ENCODE measurements around the gene SFTPA1. TPM values are rescaled to one million over a fixed set of nuclear protein-coding genes. Genes with fewer than 3 reads are reported as not detected.
"Not testable (repeated sequence)": the region's sequence is repeated elsewhere in the genome, so short reads cannot be mapped to it uniquely, and the experiment has no call there.

The SFTPA1 gene
- total and polyA plus RNA-seq, 7 experiments from 2014 or later, result not detected

- DNase-seq (no peak), ATAC-seq (no peak)
- no peaks in the 10 kb centered on the region for H3K9me3 ChIP-seq (ENCODE audit: control insufficient read depth in 2 of 3, low read length in 3 of 3)
- H3K36me3 Mint-ChIP-seq, result peaks cover 0 to 2% (median 0%) of the 10 kb centered on the region in 5 donors
- H3K4me1 ChIP-seq (ENCODE audit: control insufficient read depth in 2 of 2, insufficient read depth in 2 of 2, low read length in 2 of 2), result no peaks in the 10 kb centered on the region
- H3K27me3 ChIP-seq (ENCODE audit: control insufficient read depth in 2 of 2, insufficient read depth in 2 of 2, low read length in 2 of 2), result no peaks in the 10 kb centered on the region
- H3K36me3 ChIP-seq (ENCODE audit: control insufficient read depth in 2 of 3, insufficient read depth in 3 of 3, low read length in 3 of 3), result no peaks in the 10 kb centered on the region
- H3K4me1 Mint-ChIP-seq, result peaks cover 0 to 9% (median 0%) of the 10 kb centered on the region in 7 donors
- no peak overlapping the region for H3K4me3 Mint-ChIP-seq
- H3K9me3 Mint-ChIP-seq, result peaks cover 0 to 6% (median 0%) of the 10 kb centered on the region in 11 donors
- peaks cover 3 to 35% (median 10%) of the 10 kb centered on the region in 5 donors for H3K27me3 Mint-ChIP-seq
- intact Hi-C loops (cut with micrococcal nuclease), result no loop called here
- H3K27ac ChIP-seq (ENCODE audit: low read depth, low read length), result no peak overlapping the region
- ChIA-PET POLR2A (no interaction called here), CTCF (no interaction called here)
- H3K27ac Mint-ChIP-seq, result no peak overlapping the region
- no peak overlapping the region for H3K4me3 ChIP-seq (ENCODE audit: low read length)
These were observed 28.6 kb upstream of the SFTPA1 start for GRCh38 chr10:79582096-79582495.

- H3K27me3 Mint-ChIP-seq, result peaks cover 0 to 33% (median 10%) of the 10 kb centered on the region in 5 donors
- not testable (repeated sequence) for H3K27me3 ChIP-seq (ENCODE audit: control insufficient read depth in 2 of 2, insufficient read depth in 2 of 2, low read length in 2 of 2)
These were observed 27.8 kb upstream of the SFTPA1 start for GRCh38 chr10:79582954-79583353.

GRCh38 chr10:79583488-79584024 lies 27.2 kb upstream of the SFTPA1 start:
- Mint-ChIP-seq H3K9me3 (peaks cover 0 to 6% (median 0%) of the 10 kb centered on the region in 11 donors), H3K36me3 (peaks cover 0 to 2% (median 0%) of the 10 kb centered on the region in 5 donors), H3K4me1 (peaks cover 0 to 9% (median 0%) of the 10 kb centered on the region in 7 donors), H3K4me3 (no peak overlapping the region), H3K27ac (no peak overlapping the region), H3K27me3 (peaks cover 0 to 34% (median 10%) of the 10 kb centered on the region in 5 donors)
- Histone ChIP-seq H3K4me3 (ENCODE audit: low read length) (no peak overlapping the region), H3K9me3 (ENCODE audit: control insufficient read depth in 2 of 3, low read length in 3 of 3) (no peaks in the 10 kb centered on the region), H3K36me3 (ENCODE audit: control insufficient read depth in 2 of 3, insufficient read depth in 3 of 3, low read length in 3 of 3) (no peaks in the 10 kb centered on the region), H3K27me3 (ENCODE audit: control insufficient read depth in 2 of 2, insufficient read depth in 2 of 2, low read length in 2 of 2) (no peaks in the 10 kb centered on the region), H3K27ac (ENCODE audit: low read depth, low read length) (no peak overlapping the region), H3K4me1 (ENCODE audit: control insufficient read depth in 2 of 2, insufficient read depth in 2 of 2, low read length in 2 of 2) (no peaks in the 10 kb centered on the region)
- ChIA-PET POLR2A (no interaction called here), CTCF (no interaction called here)
- no peak for ATAC-seq
- DNase-seq, result no peak
- intact Hi-C loops (cut with micrococcal nuclease), result no loop called here

More at GRCh38 chr10:79582954-79583353, 27.8 kb upstream of the SFTPA1 start:
- H3K9me3 Mint-ChIP-seq; intact Hi-C loops (cut with micrococcal nuclease); H3K36me3 ChIP-seq (ENCODE audit: control insufficient read depth in 2 of 3, insufficient read depth in 3 of 3, low read length in 3 of 3); H3K4me3 Mint-ChIP-seq; H3K4me3 ChIP-seq (ENCODE audit: low read length); H3K36me3 Mint-ChIP-seq; H3K27ac ChIP-seq (ENCODE audit: low read depth, low read length); H3K4me1 Mint-ChIP-seq; CTCF ChIA-PET; ATAC-seq; H3K27ac Mint-ChIP-seq; H3K4me1 ChIP-seq (ENCODE audit: control insufficient read depth in 2 of 2, insufficient read depth in 2 of 2, low read length in 2 of 2); POLR2A ChIA-PET; H3K9me3 ChIP-seq (ENCODE audit: control insufficient read depth in 2 of 3, low read length in 3 of 3); DNase-seq: not testable (repeated sequence)

GRCh38 chr10:79585870-79586527 lies 24.7 kb upstream of the SFTPA1 start:
- ChIA-PET POLR2A (no interaction called here), CTCF (no interaction called here)
- H3K27ac Mint-ChIP-seq, result no peak overlapping the region
- H3K36me3 Mint-ChIP-seq, result no peaks in the 10 kb centered on the region
- DNase-seq (no peak), ATAC-seq (no peak)
- no peak overlapping the region for H3K27ac ChIP-seq (ENCODE audit: low read depth, low read length)
- peaks cover 12 to 45% (median 16%) of the 10 kb centered on the region in 5 donors for H3K27me3 Mint-ChIP-seq
- no peaks in the 10 kb centered on the region for H3K36me3 ChIP-seq (ENCODE audit: control insufficient read depth in 2 of 3, insufficient read depth in 3 of 3, low read length in 3 of 3)
- no peaks in the 10 kb centered on the region for H3K27me3 ChIP-seq (ENCODE audit: control insufficient read depth in 2 of 2, insufficient read depth in 2 of 2, low read length in 2 of 2)
- H3K4me1 Mint-ChIP-seq, result peaks cover 0 to 9% (median 0%) of the 10 kb centered on the region in 7 donors
- H3K9me3 ChIP-seq (ENCODE audit: control insufficient read depth in 2 of 3, low read length in 3 of 3), result no peaks in the 10 kb centered on the region
- intact Hi-C loops (cut with micrococcal nuclease), result no loop called here
- peaks cover 0 to 4% (median 0%) of the 10 kb centered on the region in 11 donors for H3K9me3 Mint-ChIP-seq
- H3K4me3 Mint-ChIP-seq, result no peak overlapping the region
- no peak overlapping the region for H3K4me3 ChIP-seq (ENCODE audit: low read length)
- H3K4me1 ChIP-seq (ENCODE audit: control insufficient read depth in 2 of 2, insufficient read depth in 2 of 2, low read length in 2 of 2), result no peaks in the 10 kb centered on the region

GRCh38 chr10:79586933-79587332 lies 23.8 kb upstream of the SFTPA1 start:
- H3K4me3 Mint-ChIP-seq, result no peak overlapping the region
- CTCF ChIA-PET, result no interaction called here

GRCh38 chr10:79588800-79589199 lies 21.9 kb upstream of the SFTPA1 start:
- ATAC-seq, result no peak
- intact Hi-C loops (cut with micrococcal nuclease), result no loop called here

More at GRCh38 chr10:79586933-79587332, 23.8 kb upstream of the SFTPA1 start:
- ATAC-seq, result no peak
- Histone ChIP-seq H3K27ac (ENCODE audit: low read depth, low read length) (no peak overlapping the region), H3K27me3 (ENCODE audit: control insufficient read depth in 2 of 2, insufficient read depth in 2 of 2, low read length in 2 of 2) (no peaks in the 10 kb centered on the region), H3K9me3 (ENCODE audit: control insufficient read depth in 2 of 3, low read length in 3 of 3) (no peaks in the 10 kb centered on the region), H3K4me1 (ENCODE audit: control insufficient read depth in 2 of 2, insufficient read depth in 2 of 2, low read length in 2 of 2) (no peaks in the 10 kb centered on the region), H3K36me3 (ENCODE audit: control insufficient read depth in 2 of 3, insufficient read depth in 3 of 3, low read length in 3 of 3) (no peaks in the 10 kb centered on the region), H3K4me3 (ENCODE audit: low read length) (no peak overlapping the region)
- no peak overlapping the region for H3K27ac Mint-ChIP-seq
- H3K36me3 Mint-ChIP-seq, result no peaks in the 10 kb centered on the region
- POLR2A ChIA-PET, result no interaction called here
- intact Hi-C loops (cut with micrococcal nuclease), result no loop called here
- H3K27me3 Mint-ChIP-seq, result peaks cover 12 to 49% (median 16%) of the 10 kb centered on the region in 5 donors
- peaks cover 0 to 10% (median 0%) of the 10 kb centered on the region in 11 donors for H3K9me3 Mint-ChIP-seq
- no peak for DNase-seq
- peaks cover 0 to 9% (median 0%) of the 10 kb centered on the region in 7 donors for H3K4me1 Mint-ChIP-seq

GRCh38 chr10:79593377-79593776 lies 17.4 kb upstream of the SFTPA1 start:
- Histone ChIP-seq H3K4me1 (ENCODE audit: control insufficient read depth in 2 of 2, insufficient read depth in 2 of 2, low read length in 2 of 2) (no peaks in the 10 kb centered on the region), H3K4me3 (ENCODE audit: low read length) (no peak overlapping the region), H3K27ac (ENCODE audit: low read depth, low read length) (no peak overlapping the region), H3K9me3 (ENCODE audit: control insufficient read depth in 2 of 3, low read length in 3 of 3) (peaks cover 0 to 3% (median 0%) of the 10 kb centered on the region in 3 experiments), H3K27me3 (ENCODE audit: control insufficient read depth in 2 of 2, insufficient read depth in 2 of 2, low read length in 2 of 2) (no peaks in the 10 kb centered on the region), H3K36me3 (ENCODE audit: control insufficient read depth in 2 of 3, insufficient read depth in 3 of 3, low read length in 3 of 3) (no peaks in the 10 kb centered on the region)
- ChIA-PET POLR2A (no interaction called here), CTCF (no interaction called here)
- no peak overlapping the region for H3K4me3 Mint-ChIP-seq
- peaks cover 0 to 5% (median 0%) of the 10 kb centered on the region in 5 donors for H3K36me3 Mint-ChIP-seq
- intact Hi-C loops (cut with micrococcal nuclease), result no loop called here
- DNase-seq (no peak), ATAC-seq (no peak)
- H3K27ac Mint-ChIP-seq, result no peak overlapping the region
- H3K4me1 Mint-ChIP-seq, result no peaks in the 10 kb centered on the region
- H3K9me3 Mint-ChIP-seq, result peaks cover 3 to 30% (median 14%) of the 10 kb centered on the region in 11 donors
- H3K27me3 Mint-ChIP-seq, result peaks cover 22 to 44% (median 25%) of the 10 kb centered on the region in 5 donors

More at GRCh38 chr10:79588800-79589199, 21.9 kb upstream of the SFTPA1 start:
- ChIA-PET CTCF (no interaction called here), POLR2A (no interaction called here)
- Mint-ChIP-seq H3K4me3 (no peak overlapping the region), H3K4me1 (no peaks in the 10 kb centered on the region), H3K36me3 (no peaks in the 10 kb centered on the region), H3K9me3 (peaks cover 0 to 10% (median 0%) of the 10 kb centered on the region in 11 donors), H3K27ac (no peak overlapping the region), H3K27me3 (peaks cover 12 to 53% (median 16%) of the 10 kb centered on the region in 5 donors)
- Histone ChIP-seq H3K4me3 (ENCODE audit: low read length) (no peak overlapping the region), H3K27me3 (ENCODE audit: control insufficient read depth in 2 of 2, insufficient read depth in 2 of 2, low read length in 2 of 2) (no peaks in the 10 kb centered on the region), H3K27ac (ENCODE audit: low read depth, low read length) (no peak overlapping the region), H3K9me3 (ENCODE audit: control insufficient read depth in 2 of 3, low read length in 3 of 3) (no peaks in the 10 kb centered on the region), H3K4me1 (ENCODE audit: control insufficient read depth in 2 of 2, insufficient read depth in 2 of 2, low read length in 2 of 2) (no peaks in the 10 kb centered on the region), H3K36me3 (ENCODE audit: control insufficient read depth in 2 of 3, insufficient read depth in 3 of 3, low read length in 3 of 3) (no peaks in the 10 kb centered on the region)
- no peak for DNase-seq

Data from naive thymus-derived CD4-positive, alpha-beta T cell (primary cell).